Iris pigment epithelial cell (primary cell): Measurements from ENCODE around the gene FRYL.
A peak's percentile ranks its signal among the peaks of the same experiment; 100 is the strongest.
"Not testable (repeated sequence)": the region's sequence is repeated elsewhere in the genome, so short reads cannot be mapped to it uniquely, and the experiment has no call there.

Experiments
- DNase-seq: peaks from one replicate; pipeline ENCODE4 v3.0.0-alpha.2; 2011; ENCODE audit warnings: low read depth

FRYL gene

DNA sequence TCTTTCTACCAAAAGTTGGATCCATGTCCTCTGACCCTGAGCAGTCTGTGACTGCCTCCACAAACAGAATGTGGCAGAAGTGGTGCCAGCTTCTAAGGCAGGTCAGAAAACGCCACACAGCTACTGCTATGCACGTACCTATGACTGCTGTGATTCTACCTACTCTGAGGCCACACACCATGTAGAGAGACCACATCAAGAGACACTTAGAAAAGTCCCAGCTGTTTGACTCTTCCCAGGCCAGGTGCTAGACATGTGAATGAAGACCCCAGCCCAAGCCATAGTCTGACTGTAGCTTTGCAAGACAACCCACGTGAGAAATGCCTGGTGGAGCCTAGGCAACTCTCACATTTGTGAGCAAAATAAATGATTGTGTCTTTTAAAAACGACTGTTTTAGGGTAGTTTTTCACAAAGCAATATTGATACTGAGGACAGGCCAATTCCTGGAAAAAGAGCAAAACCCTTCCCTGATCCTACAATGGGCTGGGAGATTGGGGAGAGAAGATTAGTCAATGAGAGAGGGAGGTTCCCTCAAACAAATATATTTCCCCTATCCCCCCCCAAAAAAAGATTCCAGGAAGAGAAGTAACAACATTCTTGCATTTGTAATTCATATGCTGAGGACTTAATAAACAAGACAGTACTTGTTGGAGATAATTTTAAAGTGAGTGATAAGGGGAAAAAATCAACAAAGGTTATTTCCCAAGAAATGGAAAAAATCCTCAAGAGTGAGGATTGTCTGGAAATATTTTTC is 33.3 kb downstream of the FRYL start:
- DNase-seq, result no peak

DNA sequence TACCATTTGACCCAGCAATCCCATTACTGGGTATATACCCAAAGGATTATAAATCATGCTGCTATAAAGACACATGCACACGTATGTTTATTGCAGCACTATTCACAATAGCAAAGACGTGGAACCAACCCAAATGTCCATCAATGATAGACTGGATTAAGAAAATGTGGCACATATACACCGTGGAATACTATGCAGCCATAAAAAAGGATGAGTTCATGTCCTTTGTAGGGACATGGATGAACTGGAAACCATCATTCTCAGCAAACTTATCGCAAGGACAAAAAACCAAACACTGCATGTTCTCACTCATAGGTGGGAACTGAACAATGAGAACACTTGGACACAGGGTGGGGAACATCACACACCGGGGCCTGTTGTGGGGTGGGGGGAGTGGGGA is 34.9 kb downstream of the FRYL start:
- DNase-seq, result not testable (repeated sequence)

DNA sequence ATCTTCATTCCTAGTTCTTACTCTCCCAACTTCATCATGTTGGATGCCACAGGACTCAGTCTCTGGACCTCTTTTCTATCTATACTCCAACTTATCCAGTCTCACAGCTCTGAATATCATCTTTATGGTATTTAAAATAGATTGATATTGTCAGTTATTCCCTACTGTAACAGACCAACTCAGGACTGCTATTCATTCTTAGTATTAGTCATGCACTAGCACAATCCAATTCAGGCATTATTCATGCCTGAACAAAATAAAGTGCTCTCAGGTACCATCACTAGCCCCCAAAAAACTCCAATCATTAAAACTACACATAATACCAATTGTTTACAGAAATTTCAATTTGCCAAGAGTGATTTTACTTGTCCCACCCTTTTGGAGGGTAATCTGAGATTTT is 37.7 kb downstream of the FRYL start:
- peak; percentile 30 for DNase-seq

DNA sequence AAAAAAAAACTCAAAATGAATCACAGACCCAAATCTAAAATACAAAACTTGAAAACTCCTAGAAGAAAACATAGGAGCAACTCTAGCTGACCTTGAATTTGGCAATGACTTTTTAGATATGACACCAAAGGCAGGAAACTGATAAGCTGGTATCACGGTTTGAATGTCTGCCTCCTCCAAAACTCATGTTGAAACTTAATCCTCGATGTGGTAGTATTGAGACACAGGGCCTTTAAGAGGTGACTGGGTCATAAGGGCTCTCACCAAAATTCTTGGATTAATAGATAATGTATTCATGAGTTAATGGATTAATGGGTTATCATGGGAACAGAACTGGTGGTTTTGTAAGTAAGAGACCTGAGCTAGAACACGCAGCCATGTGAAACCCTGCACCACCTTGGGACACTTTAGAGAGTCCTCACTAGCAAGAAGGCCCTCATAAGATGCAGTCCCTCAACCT is 40.5 kb downstream of the FRYL start:
- peak; percentile 19 for DNase-seq

DNA sequence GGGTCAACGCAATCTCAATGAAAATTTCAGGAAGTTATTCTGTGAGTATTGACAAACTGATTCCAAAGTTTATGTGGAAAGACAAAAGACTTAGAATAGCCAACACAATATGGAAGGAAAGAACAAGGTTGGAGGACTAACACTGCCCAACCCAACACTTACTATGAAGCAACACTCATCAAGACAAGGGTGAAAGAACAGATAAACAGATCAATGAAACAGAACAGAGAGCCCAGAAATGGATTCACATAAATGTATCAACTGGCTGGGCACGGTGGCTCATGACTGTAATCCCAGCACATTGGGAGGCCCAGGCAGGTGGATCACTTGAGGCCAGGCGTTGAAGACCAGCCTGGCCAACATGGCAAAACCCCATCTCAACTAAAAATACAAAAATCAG is 41.2 kb downstream of the FRYL start:
- DNase-seq, result no peak

DNA sequence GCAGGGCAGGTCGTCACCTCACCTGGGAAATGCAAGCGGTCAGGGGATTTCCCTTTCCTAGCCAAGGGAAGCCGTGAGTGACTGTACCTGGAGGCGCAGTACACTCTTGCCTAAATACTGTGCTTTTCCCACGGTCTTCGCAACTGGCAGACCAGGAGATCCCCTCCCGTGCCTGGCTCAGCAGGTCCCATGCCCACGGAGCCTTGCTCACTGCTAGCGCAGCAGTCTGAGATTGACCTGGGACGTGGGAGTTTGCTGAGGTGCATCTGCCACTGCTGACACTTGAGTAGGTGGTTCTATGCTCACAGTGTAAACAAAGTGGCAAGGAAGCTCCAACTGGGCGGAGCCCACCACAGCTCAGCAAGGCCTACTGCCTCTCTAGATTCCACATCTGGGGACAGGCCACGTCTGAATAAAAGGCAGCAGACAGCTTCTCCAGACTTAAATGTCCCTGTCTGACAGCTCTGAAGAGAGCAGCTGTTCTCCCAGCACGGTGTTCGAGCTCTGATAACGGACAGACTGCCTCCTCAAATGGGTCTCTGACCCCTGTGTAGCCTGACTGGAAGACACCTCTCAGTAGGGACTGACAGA is 51.1 kb downstream of the FRYL start:
- DNase-seq, result not testable (repeated sequence)

DNA sequence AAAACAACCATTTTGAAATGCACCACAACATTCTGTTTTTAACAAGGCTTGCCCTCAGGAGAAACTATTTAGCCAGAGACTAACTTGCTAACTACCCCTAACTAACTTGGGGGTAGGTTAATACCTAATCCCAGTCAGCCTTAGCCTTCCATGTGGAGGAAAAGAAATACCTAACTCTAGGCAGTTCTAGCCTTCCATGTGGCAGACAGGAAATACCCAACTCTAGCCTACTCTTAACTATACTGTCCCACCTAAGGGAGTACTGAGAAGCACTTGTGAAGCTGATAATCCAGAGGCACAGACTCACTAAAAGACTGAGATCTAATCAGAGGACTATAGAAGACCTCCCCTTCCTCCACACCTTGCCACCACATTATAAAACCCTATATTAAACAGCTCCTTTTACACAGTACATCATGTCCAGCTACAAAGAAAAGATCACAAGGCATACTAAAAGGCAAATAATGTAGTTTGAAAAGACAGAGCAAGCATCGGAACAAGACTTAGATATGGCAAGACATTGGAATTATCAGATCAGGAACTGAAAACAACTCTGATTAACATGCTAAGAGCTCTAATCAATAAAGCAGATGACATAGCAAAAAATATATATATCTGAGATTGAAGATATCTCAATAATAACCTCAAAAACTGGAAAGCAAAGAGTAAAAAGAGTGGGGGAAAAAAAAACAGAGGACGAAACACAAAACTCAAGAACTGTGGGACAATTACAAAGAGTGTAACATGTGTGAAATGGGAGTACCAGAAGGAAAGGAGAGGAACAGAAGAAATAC is 52.2 kb downstream of the FRYL start:
- DNase-seq, result no peak

DNA sequence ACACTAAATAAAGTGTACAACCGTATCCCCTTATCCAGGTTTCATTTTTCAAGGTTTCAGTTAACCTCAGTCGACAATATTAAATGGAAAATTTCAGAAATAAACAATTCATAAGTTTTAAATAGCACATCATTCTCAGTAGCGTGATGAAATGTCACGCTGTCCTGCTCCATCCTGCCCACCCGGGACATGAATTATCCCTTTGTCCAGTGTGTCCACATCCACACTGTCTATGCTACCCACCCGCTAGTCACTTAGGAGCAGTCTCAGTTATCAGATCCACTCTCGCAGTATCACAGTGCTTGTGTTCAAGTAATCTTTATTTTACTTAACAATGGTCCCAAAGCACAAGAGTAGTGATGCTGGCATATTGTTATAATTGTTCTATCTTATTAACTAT is 54.7 kb downstream of the FRYL start:
- DNase-seq, result no peak

DNA sequence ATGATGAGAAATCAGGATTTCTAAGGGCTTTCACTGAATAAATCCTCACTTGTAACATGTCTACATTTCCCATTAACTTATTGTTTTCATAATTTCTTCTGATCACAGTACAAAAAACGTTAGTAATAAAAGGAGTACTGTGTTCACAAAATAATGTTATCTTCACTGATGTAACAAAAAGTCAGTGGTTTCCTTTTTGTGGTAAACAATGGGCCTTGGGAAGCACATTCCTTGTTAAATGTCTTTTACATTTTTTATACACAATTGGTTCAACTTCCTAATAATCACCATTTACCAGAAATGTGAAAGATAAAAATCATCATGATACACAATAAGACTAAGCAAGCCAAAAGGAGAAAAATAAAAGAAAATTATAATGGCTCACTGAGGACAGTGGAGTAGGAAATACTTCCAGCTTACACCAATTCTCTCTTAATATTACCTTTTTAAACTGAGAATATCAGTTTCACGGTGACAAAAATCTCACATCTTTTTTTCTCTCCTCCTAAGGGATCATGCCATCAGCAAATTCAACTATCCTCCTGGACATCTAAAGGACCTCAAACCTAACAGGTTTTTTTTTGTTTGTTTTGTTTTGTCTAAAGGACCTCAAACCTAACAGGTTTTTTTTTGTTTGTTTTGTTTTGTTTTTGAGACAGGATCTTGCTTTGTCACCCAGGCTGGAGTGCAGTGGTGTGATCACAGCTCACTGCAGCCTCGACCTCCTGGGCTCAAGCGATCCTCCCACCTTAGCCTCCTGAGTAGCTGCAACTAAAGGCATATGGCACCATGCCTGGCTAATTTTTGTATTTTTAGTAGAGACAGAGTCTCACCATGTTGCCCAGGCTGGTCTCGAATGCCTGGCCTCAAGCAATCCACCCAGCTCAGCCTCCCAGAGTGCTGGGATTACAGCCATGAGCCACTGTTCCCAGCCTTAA is 57.3 kb downstream of the FRYL start:
- peak; percentile 56 for DNase-seq

DNA sequence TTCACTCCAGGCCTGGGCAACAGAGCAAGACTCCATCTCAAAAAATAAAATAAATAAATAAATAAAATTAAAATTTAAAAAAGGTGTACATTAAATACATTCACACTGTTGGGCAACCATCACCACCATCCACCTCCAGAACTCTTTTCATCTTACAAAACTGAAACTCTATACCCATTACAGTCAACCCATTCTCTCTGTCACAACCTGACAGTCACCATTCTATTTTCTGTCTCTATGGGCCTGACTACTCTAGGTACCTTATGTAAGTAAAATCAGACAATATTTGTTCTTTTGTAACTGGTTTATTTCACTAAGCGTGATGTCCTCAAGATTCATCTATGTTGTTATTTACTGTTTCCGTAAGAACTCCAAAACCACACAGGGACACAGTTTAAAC is 59.6 kb downstream of the FRYL start:
- DNase-seq, result no peak

DNA sequence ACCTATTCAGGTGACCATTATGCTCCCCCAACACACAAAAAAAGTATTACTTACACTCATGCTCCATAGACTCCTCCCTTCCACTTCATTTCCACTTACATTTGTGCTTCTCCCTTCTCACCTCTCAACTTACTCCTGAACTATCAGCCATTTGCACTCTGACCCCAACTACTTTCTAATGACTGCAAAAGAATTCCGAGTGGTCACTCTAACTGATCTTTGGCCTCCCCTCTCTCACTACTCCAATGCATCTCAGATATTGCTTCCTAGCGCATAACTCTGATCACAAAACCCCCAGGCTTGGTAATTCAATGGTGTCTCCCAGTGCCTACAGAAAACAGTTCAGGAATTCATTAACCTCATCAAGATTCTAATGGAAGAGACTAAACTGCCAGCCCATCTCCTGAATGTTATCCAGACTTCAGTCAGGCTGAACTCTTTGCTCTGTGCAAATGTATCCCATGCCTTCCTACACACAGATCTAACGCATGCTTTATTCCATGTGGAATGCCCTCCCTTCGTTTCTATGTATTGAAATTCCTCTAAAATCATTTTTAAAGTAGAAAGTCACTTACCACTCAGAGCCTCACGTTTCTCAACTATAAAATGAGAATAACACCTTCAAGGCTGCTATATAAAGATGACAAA is 61.1 kb downstream of the FRYL start:
- no peak for DNase-seq

DNA sequence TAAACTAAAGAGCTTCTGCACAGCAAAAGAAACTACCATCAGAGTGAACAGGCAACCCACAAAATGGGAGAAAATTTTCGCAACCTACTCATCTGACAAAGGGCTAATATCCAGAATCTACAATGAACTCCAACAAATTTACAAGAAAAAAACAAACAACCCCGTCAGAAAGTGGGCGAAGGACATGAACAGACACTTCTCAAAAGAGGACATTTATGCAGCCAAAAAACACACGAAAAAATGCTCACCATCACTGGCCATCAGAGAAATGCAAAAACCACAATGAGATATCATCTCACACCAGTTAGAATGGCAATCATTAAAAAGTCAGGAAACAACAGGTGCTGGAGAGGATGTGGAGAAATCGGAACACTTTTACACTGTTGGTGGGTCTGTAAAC is 63.8 kb downstream of the FRYL start:
- DNase-seq, result not testable (repeated sequence)

DNA sequence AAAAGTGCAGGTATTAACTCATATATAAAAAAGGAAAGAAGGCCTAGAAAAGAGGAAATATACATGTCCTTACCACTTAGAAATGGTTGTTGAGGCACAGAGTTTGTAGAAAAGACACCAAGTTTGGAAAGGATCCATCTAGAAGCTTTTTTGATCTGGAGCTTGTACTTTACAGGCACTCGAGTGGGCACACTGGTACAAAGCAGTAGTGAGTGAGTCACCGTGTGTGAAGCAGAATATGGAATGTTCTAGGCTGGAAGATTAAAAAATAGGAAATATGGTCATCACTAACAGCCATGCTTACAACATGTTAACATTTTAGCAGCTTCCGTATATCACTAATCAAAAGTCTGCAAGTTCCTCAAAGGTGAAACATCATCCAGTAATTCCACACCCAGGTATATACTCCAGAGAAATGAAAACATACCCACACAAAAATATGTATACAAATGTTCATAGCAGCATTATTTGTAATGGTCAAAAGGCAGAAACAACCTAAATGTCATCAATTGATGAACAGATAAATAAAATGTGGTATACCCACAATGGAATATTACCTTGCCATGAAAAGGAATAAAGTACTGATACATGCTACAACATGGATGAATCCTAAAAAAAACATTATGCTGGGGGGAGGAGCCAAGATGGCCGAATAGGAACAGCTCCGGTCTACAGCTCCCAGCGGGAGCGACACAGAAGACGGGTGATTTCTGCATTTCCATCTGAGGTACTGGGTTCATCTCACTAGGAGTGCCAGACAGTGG is 69.5 kb downstream of the FRYL start:
- DNase-seq, result peak; percentile 59

DNA sequence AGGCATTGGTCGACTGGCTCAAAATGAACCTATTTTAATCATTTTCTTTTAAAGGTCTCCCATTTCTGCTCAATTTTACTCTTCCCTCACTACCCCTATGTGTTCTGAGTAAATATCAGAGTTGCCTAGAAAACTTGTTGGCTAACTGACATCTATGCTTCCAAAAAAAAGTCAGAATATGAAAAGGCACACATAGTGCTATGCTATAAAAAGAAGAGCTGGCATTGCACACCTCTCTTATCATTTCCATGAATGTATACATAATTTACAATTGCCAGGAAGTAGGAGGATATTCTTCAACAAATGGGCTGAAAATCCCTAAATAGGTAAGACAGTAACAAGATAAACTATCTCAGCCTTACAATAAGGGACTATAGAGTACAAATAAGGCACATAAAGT is 70.2 kb downstream of the FRYL start:
- DNase-seq, result no peak

DNA sequence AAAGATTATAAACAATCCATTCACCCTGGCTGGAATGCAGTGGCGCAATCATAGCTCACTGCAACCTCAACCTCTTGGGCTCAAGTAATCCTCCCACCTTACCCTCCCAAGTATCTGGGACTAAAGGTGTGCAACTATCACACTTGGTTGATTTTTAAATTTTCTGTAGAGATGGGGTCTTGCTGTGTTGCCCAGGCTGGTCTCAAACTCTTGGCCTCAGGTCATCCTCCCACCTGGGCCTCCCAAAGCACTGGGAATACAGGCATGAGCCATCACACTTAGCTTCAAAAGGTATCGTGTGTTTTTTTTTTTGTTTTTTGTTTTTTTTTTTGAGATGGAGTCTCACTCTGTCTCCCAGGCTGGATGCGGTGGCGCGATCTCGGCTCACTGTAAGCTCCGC is 71.5 kb downstream of the FRYL start:
- peak; percentile 28 for DNase-seq

DNA sequence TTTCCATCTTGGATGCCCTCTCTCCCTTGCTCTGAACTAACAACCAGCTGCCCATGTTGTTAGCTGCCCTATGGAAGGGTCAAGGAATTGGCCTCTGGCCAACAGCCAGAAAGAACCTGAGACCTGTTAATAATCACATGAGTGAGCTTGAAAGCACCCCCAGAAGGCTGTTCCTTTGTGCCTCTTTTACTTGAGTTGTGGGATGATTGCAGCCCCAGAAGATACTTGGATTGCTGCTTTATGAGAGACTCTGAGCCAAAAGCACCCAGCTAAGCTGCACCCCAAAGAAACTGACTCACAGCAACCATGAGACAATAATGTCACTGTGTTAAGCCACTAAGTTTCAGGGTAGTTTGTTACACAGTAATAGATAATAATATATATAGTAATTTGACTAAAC is 73.3 kb downstream of the FRYL start:
- DNase-seq, result no peak

DNA sequence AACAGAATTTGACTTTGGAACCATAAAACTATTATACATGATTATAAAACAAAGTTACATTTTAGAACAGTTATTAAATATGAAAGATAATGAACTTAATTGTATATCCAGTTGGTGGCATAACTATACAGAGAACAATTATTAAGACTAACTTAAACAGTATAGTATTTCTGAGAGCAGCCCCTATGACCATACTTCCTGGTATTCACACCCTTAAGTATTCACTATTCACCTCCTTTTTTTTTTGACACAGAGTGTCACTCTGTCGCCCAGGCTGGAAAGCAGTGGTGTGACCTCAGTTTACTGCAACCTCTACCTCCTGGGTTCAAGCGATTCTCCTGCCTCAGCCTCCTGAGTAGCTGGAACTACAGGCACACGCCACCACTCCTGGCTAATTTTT is 74.5 kb downstream of the FRYL start:
- DNase-seq, result no peak

DNA sequence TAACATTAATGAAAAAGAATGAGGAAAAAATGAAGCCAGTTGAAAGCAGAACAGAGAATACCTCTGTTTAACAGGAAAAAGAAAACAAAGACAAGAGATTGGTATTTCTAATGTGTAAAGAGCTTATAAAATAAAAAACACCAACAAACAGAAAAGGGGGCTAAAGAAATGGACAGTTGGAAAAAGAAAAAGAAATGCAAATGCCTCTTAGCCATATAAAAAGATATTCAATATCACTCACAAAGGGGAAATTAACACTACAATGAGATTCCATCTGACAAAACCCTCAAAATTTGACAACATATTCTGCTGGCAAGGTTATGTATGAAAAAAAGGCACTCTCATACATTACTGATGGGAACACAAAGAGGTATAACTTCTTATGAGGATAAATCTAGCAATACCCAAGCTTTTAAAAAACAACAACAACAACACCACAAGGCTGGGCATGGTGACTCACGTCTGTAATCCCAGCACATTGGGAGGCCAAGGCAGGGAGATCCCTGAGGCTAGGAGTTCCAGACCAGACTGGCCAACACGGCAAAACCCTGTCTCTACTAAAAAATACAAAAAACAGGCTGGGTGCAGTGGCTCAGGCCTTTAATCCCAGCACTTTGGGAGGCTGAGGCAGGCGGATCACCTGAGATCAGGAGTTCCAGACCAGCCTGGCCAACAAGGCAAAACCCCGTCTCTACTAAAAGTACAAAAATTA is 75.8 kb downstream of the FRYL start:
- no peak for DNase-seq

DNA sequence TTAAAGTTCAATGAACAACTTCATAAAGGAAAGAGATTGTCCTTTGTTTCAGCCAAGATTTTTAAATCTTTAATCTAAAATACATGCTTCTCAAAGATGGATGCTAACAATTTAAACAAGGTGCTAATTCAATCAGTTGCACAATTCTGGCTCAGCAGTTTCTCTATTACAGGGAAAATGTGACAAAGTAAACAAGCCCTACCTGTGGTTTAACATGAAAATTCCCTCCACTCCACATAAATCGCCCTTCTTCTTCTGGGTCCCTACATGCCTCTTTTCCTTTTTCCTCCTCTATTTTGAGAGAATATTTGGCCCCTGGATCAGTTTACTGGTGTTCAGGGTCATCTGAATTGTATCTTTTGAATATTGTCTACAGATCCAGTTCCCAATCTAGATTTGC is 80.6 kb downstream of the FRYL start:
- DNase-seq, result peak; percentile 59
